Caco-2 (cell line): ENCODE measurements around the gene FGR. TPM values are rescaled to one million over a fixed set of nuclear protein-coding genes. Genes with fewer than 3 reads are reported as not detected.

Experiments
- BruUV-seq: library from RNA; stranded (reverse); fragments of 400-500 nt; replicated peaks from 2 replicates; lab custom pipeline; 2021; lab: Mats Ljungman, UMichigan
- CTCF ChIA-PET: fragments of 300-600 bp; sonication (Branson Sonifier 250); formaldehyde crosslinking; loops from one replicate; lab custom pipeline; 2022; ENCODE audit warnings: antibody characterized with exemption; lab: Charles Lee
- POLR2A ChIA-PET: fragments of 300-600 bp; sonication (Branson Sonifier 250); formaldehyde crosslinking; loops from one replicate; lab custom pipeline; 2022; ENCODE audit warnings: antibody characterized with exemption; lab: Charles Lee
- DNase-seq, 2 experiments: peaks; one replicate each; pipeline versions ENCODE4 v3.0.0 to v3.0.0-alpha.2; 2020 to 2022
- H3K27me3 ChIP-seq: replicated peaks from 2 replicates; pipeline ENCODE4 v1.6.0; 2011; ENCODE audit warnings: low read length; ENCODE audit not compliant: control insufficient read depth, insufficient read depth
- H3K36me3 ChIP-seq: 2 replicates; pipeline ENCODE4 v1.5.1; 2011; ENCODE audit warnings: low read length; ENCODE audit not compliant: control insufficient read depth, insufficient read depth
- H3K4me1 ChIP-seq: fragments of 250-450 bp; sonication (Bioruptor Pico); 2 replicates; pipeline ENCODE4 v1.5.1; 2020; ENCODE audit warnings: mild to moderate bottlenecking
- H3K4me3 ChIP-seq: 2 replicates; pipeline ENCODE4 v1.5.1; 2011; ENCODE audit warnings: low read depth, mild to moderate bottlenecking, control low read depth, low read length
- H3K9me3 ChIP-seq: fragments of 250-450 bp; sonication (Bioruptor Pico); 2 replicates; pipeline ENCODE4 v1.5.1; 2020; ENCODE audit warnings: mild to moderate bottlenecking, moderate library complexity
- H3K27ac Mint-ChIP-seq: one replicate; pipeline ENCODE4 v1.8.0; 2022; ENCODE audit warnings: mixed read lengths; ENCODE audit not compliant: unreplicated experiment
- H3K27me3 Mint-ChIP-seq: one replicate; pipeline ENCODE4 v1.8.0; 2022; ENCODE audit warnings: mixed read lengths; ENCODE audit not compliant: insufficient read depth, unreplicated experiment
- H3K36me3 Mint-ChIP-seq: one replicate; pipeline ENCODE4 v1.8.0; 2022; ENCODE audit warnings: mild to moderate bottlenecking, mixed read lengths; ENCODE audit not compliant: insufficient read depth, unreplicated experiment
- H3K4me1 Mint-ChIP-seq: one replicate; pipeline ENCODE4 v1.8.0; 2022; ENCODE audit warnings: low read depth, mixed read lengths; ENCODE audit not compliant: unreplicated experiment
- H3K4me3 Mint-ChIP-seq: one replicate; pipeline ENCODE4 v1.8.0; 2022; ENCODE audit warnings: mild to moderate bottlenecking, moderate library complexity, mixed read lengths; ENCODE audit not compliant: unreplicated experiment
- H3K9me3 Mint-ChIP-seq: one replicate; pipeline ENCODE4 v1.8.0; 2022; ENCODE audit warnings: mixed read lengths; ENCODE audit not compliant: unreplicated experiment
- CTCF ChIP-seq, 2 experiments: fragments of 200-600 bp in 1 of 2; IDR thresholded peaks; 1 replicate in 1 of 2; 2 replicates in 1 of 2; pipeline versions ENCODE4 v1.5.1 to v1.8.0; 2011 to 2022; ENCODE audit warnings: antibody characterized with exemption in 1 of 2, control low read depth in 1 of 2, inconsistent platforms in 1 of 2, low read depth in 1 of 2, low read length in 1 of 2, mild to moderate bottlenecking in 1 of 2, moderate library complexity in 1 of 2; ENCODE audit not compliant: insufficient read depth in 1 of 2, severe bottlenecking in 1 of 2, unreplicated experiment in 1 of 2
- intact Hi-C: fragments of 100-400 bp; cut with micrococcal nuclease; formaldehyde crosslinking; loops from one replicate; pipeline ENCODE4 v1.10.0; 2022; ENCODE audit not compliant: unreplicated experiment
- total RNA-seq: library from RNA; stranded (reverse); gene quantifications from 2 replicates; pipeline ENCODE4 v1.2.3, GENCODE V29; 2022

Gene FGR
- total RNA-seq, 1 experiment from 2014 or later = not detected

- no TSS peak for BruUV-seq
- Mint-ChIP-seq H3K9me3 (no peaks in the 10 kb centered on the region), H3K4me1 (peaks cover 8% of the 10 kb centered on the region), H3K36me3 (peaks cover 8% of the 10 kb centered on the region), H3K27me3 (no peaks in the 10 kb centered on the region), H3K4me3 (no peak overlapping the region), H3K27ac (no peak overlapping the region)
- no peak for DNase-seq
- H3K9me3 ChIP-seq = no peaks in the 10 kb centered on the region
- H3K27me3 ChIP-seq = no peaks in the 10 kb centered on the region
- peaks cover 9% of the 10 kb centered on the region; the same call in 1 of the 2 replicates for H3K4me1 ChIP-seq
- no peak overlapping the region for H3K4me3 ChIP-seq
- ChIA-PET CTCF (interaction anchor here (1.1 kb wide), 1 partner anchor 59 kb away, joined by 3 read pairs; no protein-coding TSS in a partner anchor), POLR2A (no interaction called here)
- intact Hi-C loops = no loop called here
- no peak for TF ChIP-seq CTCF (IDR thresholded peaks at IDR 0.05; ENCODE audit: insufficient read depth in 1 of 2, low read depth in 1 of 2, low read length in 1 of 2, severe bottlenecking in 1 of 2, unreplicated experiment in 1 of 2)
- no peaks in the 10 kb centered on the region for H3K36me3 ChIP-seq
Observed at GRCh38 chr1:27666294-27666693, 31.3 kb upstream of the FGR start.

DNA sequence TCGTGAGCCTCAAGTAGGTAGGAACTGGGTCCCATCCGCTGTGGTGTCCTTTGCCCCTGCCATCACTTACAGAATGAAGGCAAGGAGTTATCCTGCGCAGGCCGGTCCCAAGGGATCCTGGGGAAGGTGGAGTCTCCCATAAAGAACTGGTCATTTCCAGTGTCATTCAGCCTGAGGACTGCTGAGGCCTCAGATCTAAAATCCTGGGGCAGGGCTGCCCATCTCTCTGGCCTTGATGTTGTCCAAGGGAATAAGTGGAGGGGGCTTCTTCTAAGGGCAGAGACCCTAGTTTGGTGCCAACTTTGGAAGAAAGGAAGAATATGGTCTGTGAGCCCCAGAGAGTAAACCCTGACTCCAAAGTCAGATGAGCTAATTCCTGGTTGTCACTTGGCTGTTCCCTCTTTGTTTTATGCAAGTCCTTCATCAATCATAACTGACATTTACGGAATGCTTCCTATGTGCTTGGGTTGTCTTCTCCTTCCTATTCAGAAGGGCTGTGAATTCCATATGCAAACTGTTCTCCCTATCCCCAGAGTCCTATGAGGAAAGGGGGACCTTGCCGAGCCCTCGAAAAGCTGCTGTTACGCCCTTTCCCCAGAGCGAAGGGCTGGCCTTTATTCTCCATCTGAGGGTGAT, 30.1 kb upstream of the FGR start:
- Mint-ChIP-seq H3K9me3 (no peaks in the 10 kb centered on the region), H3K36me3 (peaks cover 15% of the 10 kb centered on the region), H3K27me3 (no peaks in the 10 kb centered on the region), H3K4me1 (peaks cover 8% of the 10 kb centered on the region), H3K27ac (no peak overlapping the region), H3K4me3 (no peak overlapping the region)
- TF ChIP-seq CTCF (IDR thresholded peaks at IDR 0.05; ENCODE audit: insufficient read depth in 1 of 2, low read depth in 1 of 2, low read length in 1 of 2, severe bottlenecking in 1 of 2, unreplicated experiment in 1 of 2) = no peak
- Histone ChIP-seq H3K9me3 (no peaks in the 10 kb centered on the region), H3K36me3 (no peaks in the 10 kb centered on the region), H3K27me3 (no peaks in the 10 kb centered on the region), H3K4me1 (peaks cover 3% of the 10 kb centered on the region), H3K4me3 (no peak overlapping the region)
- no TSS peak for BruUV-seq
- intact Hi-C loops = no loop called here
- ChIA-PET POLR2A (no interaction called here), CTCF (no interaction called here)
- DNase-seq = no peak

DNA sequence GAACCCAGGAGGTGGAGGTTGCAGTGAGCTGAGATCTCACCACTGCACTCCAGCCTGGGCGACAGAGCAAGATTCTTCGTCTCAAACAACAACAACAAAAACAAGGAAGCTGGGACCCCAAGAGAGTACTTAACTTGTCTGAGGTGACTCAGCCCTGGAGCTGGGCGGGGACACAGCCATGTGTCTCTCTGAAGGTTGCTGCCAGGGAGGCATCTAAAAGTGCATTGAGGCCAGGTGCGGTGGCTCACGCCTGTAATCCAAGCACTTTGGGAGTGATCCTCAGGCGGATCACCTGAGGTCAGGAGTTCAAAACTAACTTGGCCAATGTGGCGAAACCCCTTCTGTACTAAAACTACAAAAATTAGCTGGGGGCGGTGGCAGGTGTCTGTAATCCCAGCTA, 29.3 kb upstream of the FGR start:
- no peak for DNase-seq
- Mint-ChIP-seq H3K9me3 (no peaks in the 10 kb centered on the region), H3K4me1 (peaks cover 8% of the 10 kb centered on the region), H3K27ac (no peak overlapping the region), H3K4me3 (no peak overlapping the region), H3K27me3 (no peaks in the 10 kb centered on the region), H3K36me3 (peaks cover 16% of the 10 kb centered on the region)
- no peaks in the 10 kb centered on the region for H3K27me3 ChIP-seq
- H3K36me3 ChIP-seq = no peaks in the 10 kb centered on the region
- no TSS peak for BruUV-seq
- intact Hi-C loops = loop anchor here (1.0 to 5.0 kb wide), 2 partner anchors 20 to 272 kb away; partner anchors contain the start of gene GPR3
- POLR2A ChIA-PET = no interaction called here
- H3K4me1 ChIP-seq = peaks cover 5% of the 10 kb centered on the region
- no peaks in the 10 kb centered on the region for H3K9me3 ChIP-seq
- TF ChIP-seq CTCF (IDR thresholded peaks at IDR 0.05; ENCODE audit: insufficient read depth in 1 of 2, low read depth in 1 of 2, low read length in 1 of 2, severe bottlenecking in 1 of 2, unreplicated experiment in 1 of 2) = no peak
- CTCF ChIA-PET = no interaction called here
- no peak overlapping the region for H3K4me3 ChIP-seq
